NCI-H2171 (cell line): ENCODE data around the gene MUC7.
"Not testable (repeated sequence)": the region's sequence is repeated elsewhere in the genome, so short reads cannot be mapped to it uniquely, and the experiment has no call there.

Experiments used
- DNase-seq: peaks from one replicate; lab custom pipeline; 2025; lab: John Stamatoyannopoulos, UW

Gene MUC7

DNA sequence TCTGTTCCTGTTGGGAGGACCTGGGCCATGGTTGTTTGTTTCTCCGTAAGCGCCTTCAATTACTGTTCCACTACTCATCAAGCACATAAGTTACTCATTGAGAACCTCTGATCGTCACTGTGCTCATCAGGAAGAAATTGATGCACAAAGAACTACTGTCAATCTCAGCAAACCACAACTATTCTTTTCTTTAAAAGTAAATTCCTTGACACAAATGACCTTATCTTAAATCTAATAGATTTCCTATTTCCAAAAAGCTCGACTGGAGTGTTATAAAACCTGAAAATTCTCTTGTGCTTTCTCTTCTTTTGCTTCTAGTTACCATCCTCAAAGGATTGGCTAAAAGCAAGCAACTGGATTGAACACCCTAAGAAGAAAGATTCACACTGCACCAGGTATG, at the start of gene MUC7:
MUC7 (plus strand) TSS at position 301 of the 400 bp plus-strand sequence. CDS start 1,825 bp downstream, outside the sequence.
- DNase-seq = no peak

DNA sequence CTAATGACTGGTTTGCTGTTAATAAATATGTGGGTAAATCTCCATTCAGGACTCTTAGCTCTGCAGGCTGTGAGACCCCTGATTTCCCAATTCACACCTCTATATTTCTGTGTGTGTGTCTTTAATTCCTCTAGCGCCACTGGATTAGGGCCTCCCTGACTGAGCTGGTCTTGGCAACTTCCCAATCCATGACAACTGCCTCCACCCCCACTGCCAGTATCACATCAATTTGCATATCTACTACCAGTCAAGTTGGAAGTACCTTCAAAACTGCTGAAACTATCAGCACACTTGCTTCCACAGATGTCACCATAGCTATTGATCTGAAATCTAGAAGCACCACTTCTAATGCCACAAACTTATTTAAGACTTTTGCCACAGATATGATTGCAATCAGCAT, 46.7 kb upstream of the MUC7 start:
- no peak for DNase-seq

DNA sequence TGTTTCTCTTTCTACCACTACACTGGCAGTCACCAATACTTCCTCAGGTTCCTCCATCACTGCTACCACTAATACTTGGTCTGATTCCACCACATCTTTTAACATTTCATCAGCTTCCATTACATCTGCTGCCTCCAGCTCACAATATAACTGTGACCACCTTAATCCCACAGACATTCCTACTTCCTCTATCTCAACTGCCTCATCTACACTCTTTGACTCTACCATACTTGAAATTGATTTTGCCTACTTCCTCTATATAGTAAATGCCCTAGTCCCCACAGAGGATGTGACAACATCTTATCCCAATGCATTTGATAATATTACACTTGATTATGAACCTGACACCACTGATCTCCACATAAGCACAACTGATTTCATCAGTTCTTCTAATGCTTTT, 45.2 kb upstream of the MUC7 start:
- no peak for DNase-seq

DNA sequence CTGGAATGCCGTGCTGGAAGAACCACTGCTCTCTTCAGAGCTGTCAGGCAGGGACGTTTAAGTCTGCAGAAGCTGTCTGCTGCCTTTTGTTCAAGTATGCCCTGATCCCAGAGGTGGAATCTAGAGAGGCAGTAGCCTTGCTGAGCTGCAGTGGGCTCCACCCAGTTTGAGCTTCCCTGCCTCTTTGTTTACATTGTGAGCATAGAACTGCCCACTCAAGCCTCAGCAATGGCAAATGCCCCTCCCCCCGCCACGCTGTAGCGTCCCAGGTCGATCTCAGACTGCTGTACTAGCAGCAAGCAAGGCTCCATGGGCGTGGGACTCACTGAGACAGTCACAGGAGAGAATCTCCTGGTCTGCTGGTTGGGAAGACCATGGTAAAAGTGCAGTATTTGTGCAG, 34.8 kb upstream of the MUC7 start:
- DNase-seq = no peak

DNA sequence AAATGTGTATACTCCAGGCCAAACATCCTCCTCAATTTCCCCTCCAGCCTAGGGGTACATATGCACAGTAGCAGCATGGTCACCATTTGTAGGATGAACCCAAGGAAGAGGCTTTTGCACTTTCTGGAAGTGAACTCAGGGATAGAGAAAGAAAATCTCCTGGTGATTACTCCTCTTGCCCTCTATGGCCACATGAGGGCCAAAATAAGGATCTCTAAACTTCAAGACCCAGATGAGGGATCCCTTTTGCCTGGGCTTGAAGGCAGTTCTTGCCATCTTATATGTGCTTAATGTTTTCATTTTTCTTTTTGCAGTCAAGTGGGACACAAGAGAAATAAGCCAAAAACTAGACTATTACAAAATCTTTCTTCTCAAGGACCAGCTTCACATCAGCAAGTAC, 29.5 kb upstream of the MUC7 start:
- no peak for DNase-seq

DNA sequence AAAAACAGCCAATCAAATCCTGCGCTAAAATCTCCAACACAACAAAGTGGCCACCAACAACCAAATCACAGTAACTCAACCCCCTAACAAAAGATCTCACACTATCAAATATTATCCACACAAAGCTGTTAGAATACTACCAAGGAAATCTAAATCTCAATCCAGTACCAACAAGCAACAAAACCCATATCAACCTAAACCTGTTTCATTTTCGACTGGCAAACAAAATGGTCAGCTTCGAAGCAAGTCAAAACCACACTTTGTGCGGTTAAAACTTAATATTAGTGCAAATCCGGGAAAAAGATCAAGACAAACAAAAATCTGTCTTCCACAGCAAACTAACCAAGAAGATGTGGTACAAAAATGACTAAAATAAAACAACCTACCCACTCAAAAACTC, 28.7 kb upstream of the MUC7 start:
- DNase-seq = no peak

DNA sequence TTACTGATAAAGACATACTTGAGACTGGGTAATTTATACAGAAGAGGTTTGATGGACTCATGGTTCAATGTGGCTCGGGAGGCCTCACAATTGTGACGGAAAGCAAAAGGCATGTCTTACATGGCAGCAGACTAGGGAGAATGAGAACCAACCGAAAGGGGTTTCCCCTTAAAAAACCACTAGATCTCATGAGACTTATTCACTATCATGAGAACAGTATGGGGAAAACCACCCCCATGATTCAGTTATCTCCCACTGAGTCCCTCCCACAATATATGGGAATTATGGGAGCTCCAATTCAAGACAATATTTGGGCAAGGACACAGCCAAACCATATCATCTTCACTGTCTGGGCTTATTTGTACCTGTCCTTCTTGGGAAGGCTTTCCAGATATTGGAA, 22.8 kb upstream of the MUC7 start:
- DNase-seq = no peak

DNA sequence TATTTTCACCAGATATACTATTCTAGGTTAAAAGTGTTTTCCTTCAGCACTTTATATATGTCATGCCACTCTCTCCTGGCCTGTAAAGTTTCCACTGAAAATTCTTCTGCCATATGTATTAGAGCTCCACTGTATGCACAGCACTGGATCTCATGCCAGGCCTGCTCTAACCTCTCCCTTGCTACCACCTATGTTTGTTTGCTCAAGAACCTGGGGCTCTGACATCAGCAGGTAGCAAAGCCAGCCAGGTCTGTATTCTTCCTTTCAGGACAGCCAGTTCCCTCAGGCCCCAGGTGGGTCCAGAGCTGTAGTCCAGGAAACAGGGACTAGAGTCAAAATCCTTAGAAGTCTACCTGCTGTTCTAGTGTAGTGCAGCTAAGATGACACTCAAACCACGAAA, 19.1 kb upstream of the MUC7 start:
- DNase-seq = no peak

DNA sequence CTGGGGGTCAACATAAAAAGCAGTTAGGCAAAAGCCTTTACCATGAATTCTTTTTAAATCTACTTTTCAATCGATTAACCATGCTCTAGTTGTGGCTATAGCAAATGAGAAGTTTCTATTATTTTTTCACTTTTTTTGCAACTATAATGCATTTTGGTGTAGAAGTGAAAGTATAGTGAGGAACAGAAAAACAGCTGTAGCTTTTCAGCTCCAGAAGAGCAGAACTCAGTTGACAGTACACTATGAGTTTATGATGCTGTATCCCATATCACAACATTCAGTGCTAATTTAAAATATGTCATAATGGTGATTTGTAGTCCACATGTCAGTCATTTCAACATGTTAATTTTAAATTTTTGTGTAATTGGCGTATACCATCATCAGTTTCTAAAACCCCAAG, 8.7 kb upstream of the MUC7 start:
- DNase-seq = no peak

DNA sequence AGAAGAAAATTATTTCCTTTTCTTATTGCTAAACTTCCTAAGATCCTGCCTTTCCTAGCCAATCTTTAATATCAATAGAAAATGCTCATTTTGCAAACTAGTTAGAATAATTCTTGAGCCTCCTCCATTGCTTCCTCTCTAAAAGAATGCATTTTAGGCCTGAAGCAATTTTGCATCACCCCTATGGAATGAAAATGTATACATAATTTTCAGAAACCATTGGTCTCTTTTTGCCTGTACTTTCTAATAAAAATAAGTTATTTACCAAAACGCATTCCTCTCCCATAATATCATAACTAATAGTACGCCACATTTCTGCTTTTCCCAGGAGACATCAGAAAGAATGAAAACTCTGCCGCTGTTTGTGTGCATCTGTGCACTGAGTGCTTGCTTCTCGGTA, 1.7 kb downstream of the MUC7 start:
- no peak for DNase-seq

DNA sequence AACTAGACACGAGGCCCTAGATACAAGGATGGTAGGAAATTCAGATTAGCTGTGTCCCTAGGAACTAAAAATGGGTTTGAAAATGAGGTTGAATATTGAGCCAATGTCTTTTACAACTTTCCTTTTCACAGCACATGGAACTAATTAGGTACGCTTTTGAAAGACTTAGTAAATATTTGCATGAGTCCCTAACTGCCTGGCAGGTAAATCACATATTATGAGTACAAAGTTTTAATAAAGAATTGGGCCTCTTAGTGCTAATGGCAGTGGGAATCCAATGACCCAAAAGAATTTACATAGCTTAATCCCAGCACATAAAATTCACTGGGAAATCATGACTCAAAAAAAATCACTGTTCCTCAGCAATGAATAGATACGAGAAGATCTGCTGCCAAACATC, 16.8 kb downstream of the MUC7 start:
- no peak for DNase-seq

DNA sequence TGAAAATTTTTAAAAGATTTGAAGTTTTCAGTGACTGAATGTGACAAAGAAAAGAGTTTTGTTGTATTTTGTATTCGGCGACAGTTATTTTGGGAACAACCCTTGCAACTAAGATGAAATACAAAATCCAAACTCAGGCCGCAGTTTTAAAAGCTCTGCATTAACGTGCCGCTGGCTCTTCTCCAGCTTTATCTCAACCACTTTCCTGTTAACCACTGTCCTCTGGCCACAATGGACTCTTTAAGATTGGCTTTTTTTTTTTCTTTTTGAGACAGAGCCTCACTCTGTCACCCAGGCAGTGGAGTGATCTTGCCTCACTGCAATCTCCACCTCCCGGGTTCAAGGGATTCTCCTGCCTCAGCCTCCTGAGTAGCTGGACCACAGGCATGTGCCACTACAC, 24.2 kb downstream of the MUC7 start:
- DNase-seq = no peak

DNA sequence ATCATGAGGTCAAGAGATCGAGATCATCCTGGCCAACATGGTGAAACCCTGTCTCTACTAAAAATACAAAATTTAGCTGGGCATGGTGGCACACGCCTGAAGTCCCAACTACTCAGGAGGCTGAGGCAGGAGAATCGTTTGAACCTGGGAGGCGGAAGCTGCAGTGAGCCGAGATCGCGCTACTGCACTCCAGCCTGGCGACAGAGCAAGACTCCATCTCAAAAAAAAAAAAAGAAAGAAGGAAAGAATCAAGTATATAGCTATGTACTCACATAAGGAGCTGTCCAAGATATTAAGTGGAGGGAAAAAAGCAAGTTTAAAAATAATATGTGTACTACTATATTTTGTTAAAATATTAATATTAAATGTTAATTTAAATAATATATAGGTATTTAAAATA, 29.8 kb downstream of the MUC7 start:
- DNase-seq = not testable (repeated sequence)

DNA sequence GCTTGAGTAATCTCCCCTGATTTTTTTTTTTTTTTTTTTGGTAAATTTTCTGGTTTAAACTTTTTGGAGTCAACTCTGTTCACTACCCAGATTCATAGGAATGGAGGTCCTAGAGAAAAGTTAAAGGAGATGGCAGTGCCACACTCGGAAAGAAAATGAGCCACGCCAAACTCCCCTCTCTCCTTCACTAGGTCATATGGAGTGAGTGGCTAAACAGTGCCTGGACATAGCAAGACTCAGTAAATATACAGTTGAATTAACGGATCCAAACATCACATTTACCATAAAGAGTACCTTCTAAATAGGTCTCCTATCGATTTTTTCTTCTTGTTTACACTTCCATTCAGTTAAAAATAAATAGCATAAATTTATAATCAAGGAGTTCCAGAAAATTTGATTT, 32.7 kb downstream of the MUC7 start:
- DNase-seq = no peak

DNA sequence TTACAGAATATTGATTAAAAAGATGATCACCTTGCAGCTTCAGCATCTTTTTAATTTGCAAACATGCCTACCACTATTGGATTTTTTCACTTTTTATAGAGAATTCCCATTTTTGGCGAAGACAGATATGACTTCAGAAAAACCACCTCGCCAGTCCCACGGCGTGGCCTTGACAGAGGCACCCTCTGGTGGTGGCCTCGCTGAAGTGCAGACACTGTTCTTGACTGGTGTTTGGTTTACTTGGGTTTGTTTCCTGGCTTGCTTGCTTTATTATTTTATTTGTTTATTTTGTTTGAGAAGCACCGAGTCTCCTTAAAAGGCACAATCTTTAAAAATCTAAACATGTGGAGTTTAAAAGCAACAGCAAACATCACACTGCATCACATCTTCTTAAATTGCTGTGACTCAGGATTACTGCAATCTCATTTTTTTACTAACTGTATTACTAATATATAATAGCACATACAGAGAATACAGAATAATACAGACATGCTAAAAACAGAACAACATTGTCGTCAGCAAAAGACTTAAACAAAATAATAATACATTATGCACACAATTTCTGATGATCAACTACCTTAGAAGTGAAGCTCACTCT, 33.3 kb downstream of the MUC7 start:
- peak; percentile 24 for DNase-seq

DNA sequence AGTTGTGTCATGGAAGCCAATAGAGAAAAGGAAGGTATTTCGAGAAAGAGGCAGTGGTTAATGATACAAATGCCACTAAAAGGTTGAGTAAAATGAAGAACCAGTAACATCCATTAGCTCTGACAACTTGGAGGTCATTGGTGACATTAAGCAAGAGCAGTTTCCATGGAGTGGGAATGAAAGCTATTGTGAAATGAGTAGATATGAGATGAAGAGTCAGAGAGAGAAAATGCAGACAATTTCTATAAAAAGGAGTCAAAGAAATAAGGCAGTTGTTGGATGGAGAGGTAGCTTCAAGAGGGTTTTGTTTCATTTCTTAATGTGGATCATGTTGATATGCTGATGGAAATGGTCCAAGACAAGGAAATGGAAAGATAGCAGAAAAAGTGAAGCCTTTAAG, 36.8 kb downstream of the MUC7 start:
- DNase-seq = no peak

DNA sequence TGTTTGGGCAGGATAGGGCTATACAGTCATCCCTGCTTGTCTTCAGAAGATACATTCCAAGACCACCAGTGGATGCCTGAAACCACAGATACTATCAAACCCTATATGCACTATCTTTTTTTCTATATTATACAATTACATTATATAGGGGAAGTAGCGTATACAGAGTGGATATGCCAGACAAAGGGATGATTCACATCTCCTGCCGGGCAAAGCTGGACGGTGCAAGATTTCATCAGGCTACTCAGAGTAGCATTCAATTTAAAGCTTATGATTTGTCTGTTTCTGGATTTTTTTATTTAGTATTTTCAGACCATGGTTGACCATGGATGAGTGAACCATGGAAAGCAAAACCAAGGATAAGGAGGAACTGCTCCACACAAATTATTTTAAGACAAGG, 39.4 kb downstream of the MUC7 start:
- DNase-seq = no peak

DNA sequence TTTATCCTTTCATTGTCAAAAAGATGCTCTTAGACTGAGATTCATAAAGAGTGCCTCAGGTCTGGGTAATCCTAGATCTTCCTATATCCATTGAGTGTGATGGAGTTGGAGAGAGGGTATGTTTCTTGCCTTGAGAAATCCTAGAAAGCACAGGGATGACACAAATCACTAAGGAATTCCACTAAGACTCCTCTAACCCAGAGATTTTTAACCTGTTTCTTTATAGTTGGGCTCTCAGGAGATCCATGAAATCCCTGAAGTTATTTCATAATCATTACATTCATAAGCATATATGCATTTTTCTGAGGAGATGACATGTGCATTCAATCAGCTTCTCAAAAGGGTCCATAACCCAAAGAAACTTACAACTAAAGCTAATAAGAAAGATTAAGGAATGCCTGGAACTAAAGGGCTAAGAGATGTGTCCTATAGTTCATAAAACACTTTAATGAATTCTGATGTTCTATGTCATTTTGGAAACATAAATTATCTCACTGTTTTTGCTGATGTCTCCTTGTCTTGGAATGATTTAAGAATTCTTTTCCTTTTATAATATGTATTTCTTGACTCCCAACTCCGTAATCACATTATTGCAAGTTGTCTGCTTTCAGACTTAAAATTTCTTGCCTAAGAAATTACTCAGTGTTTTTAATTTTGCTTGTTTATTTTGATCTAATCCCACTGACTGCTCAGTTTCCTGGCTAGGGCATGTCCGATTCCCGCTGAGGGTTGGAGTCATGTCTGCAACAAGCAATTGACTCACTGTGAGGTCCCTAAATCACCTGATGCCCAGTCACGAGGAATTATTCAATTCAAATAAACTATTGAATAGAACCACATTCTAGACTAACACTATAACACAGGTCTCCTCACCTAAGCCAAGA, 43.6 kb downstream of the MUC7 start:
- DNase-seq = no peak

DNA sequence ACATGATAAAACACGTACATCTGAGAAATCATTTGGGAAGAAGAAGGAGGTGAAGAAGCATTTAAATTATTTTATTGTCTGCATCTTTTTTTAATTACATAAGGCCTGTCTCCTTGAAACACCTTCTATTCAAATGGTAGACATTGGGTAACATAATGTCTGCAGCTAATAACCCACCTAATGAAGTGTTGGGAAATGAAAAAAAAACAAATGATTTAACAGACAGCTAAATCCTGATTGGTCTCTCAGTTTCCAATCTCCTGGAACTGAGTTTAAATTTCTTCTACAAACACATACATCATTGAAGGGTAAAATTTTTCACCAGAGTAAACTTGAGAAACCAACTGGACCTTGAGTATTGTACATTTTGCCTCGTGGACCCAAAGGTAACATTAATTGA, 46.3 kb downstream of the MUC7 start, which contains the start of gene AMTN:
AMTN (plus strand) TSS at position 301 of the 400 bp plus-strand sequence. CDS start 209 bp downstream, outside the sequence.
- DNase-seq = no peak

DNA sequence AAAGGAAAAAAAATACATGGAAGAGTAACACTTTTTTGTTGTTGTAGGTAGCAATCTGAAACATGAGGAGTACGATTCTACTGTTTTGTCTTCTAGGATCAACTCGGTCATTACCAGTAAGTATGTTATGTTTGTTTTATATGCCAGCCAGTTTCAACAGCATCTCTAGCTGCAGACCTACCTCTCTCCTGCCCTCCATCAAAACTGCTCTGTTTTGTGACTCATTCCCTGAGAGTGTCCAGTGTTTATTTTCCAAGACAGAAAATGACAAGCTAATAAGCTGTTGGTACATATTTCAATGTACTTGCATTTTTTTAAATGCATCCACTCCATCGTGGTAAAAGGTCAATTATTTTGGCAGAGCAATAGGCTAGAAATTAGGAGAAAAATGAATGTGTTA, 46.7 kb downstream of the MUC7 start:
- DNase-seq = no peak

DNA sequence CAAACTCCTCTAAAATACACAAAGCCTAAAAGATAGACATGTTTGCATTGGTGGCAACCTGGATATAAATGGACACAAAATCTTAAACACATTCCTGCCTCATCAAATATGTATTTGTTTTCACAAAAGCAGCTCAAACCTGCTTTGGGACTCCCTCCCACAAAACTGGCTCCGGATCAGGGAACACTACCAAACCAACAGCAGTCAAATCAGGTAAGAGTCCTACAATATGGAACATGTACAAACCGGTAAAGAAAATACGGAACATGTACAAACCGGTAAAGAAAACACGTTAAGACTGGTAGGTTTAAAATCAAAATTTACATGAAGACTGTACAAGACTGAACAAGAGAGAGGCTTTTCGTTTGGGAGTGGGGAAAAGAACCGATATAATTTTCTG, 50.6 kb downstream of the MUC7 start:
- no peak for DNase-seq

DNA sequence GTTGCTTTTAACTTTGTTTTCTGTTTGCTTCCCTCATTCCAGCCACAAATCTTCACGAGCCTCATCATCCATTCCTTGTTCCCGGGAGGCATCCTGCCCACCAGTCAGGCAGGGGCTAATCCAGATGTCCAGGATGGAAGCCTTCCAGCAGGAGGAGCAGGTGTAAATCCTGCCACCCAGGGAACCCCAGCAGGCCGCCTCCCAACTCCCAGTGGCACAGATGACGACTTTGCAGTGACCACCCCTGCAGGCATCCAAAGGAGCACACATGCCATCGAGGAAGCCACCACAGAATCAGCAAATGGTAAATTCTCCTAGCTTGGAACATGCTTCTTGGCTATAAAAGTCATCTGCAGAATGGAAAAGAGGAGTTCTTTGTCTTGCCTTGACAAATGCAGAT, 59.0 kb downstream of the MUC7 start:
- DNase-seq = no peak

DNA sequence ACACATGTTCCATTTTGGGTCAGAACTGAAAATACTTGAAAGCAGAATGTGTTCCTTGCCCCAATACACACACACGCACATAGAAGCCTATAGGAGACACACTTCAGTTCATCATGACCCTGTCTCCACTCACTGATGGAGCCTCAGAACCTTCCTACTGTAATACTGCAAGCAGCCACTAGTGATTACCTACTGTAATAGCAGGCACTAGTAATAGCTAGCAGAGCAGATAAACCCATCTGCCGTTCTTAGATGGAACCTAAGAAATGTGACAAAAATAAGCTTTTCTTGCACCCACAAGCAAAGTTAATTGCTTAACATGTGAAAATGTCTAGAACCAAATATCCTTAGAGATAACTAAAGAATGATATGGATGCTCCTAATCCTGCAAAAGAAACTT, 60.0 kb downstream of the MUC7 start:
- no peak for DNase-seq
